LNCAP (cell line): ENCODE data around the gene OR2H2.

ENCODE experiments used
- TF ChIP-seq, protein P1 (sequence below): fragments of 450-650 bp; IDR thresholded peaks from 2 replicates; pipeline ENCODE4 v1.5.1; 2017; ENCODE audit warnings: mild to moderate bottlenecking

The OR2H2 gene

DNA sequence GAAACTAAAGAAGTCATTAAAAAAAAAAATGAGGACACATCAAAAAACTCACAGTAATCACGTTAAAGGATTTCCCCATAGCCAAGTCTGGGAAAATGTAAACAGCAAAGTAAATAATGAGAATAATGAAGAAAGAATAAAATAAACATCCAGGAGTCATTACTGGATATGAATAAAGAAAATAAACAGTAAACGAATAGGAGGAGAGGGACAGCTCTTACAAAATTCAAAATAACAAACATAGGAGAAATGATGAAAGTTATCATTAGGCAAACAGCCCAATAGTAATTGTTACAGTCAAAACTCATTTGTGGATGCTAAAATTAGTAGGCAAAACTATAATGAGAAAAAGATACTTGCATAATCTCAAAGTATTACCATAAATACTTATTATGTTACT lies 17.4 kb upstream of the OR2H2 start:
- TF ChIP-seq, protein P1, sequence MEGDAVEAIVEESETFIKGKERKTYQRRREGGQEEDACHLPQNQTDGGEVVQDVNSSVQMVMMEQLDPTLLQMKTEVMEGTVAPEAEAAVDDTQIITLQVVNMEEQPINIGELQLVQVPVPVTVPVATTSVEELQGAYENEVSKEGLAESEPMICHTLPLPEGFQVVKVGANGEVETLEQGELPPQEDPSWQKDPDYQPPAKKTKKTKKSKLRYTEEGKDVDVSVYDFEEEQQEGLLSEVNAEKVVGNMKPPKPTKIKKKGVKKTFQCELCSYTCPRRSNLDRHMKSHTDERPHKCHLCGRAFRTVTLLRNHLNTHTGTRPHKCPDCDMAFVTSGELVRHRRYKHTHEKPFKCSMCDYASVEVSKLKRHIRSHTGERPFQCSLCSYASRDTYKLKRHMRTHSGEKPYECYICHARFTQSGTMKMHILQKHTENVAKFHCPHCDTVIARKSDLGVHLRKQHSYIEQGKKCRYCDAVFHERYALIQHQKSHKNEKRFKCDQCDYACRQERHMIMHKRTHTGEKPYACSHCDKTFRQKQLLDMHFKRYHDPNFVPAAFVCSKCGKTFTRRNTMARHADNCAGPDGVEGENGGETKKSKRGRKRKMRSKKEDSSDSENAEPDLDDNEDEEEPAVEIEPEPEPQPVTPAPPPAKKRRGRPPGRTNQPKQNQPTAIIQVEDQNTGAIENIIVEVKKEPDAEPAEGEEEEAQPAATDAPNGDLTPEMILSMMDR = no peak

DNA sequence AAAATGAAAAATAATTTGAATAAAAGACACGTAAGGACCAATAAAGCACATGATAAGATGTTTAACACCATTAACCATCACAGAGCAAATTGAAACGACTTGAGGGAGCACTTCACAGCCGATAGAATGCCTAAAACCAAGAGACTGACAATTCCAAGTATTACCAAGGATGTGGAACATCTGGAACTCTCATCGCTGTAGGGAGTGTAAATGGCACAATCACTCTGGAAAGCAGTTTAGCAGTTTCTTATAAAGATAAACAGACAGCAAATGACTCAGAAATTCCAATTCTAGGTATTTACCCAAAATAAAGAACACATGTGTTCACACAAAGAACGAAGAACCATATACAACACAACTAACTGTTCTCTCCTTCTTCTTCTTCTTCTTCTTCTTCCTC lies 16.9 kb upstream of the OR2H2 start:
- TF ChIP-seq, protein P1 = no peak

DNA sequence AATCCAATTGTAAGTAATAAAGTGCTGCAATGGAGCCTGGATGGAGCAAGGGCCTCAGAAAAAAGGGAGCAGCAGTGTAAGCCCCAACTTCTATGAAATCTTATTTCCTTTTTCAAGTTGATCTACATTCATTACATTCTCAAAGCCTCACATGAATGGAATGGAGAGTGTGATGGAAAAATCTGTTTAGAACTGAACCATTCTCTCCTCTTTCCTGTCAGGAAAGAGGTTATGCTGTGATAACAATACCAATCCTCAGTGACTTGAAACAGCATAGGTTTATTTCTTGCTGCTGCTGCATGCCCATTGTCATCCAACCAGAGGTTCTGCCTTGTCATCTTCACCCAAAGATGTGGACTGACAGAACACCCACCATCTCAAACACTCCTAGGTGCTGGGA lies 8.9 kb upstream of the OR2H2 start:
- TF ChIP-seq, protein P1 = no peak

DNA sequence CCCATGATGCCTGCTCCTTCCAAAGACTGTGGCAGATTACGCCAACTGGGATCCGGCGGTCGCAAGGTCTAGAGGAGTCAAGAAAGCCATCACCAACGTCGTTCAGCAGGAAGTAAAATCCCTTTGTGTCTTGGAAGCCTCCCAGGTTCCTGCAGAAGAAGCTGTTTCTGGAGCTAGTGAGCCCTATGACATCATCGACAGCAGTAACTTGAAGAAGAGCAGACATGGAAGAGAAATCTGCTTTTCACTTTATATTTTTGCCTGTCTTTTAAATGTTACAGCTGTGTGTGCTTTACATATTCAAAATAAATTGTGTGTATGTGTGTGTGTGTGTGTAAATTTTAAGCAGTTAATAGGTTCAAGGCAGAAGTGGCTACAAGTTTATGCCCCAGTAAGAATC lies 7.4 kb upstream of the OR2H2 start:
- TF ChIP-seq, protein P1 = no peak

GRCh38 chr6:29589423-29590048 lies 4.6 kb downstream of the OR2H2 start:
- TF ChIP-seq, protein P1 = peak; percentile 91

DNA sequence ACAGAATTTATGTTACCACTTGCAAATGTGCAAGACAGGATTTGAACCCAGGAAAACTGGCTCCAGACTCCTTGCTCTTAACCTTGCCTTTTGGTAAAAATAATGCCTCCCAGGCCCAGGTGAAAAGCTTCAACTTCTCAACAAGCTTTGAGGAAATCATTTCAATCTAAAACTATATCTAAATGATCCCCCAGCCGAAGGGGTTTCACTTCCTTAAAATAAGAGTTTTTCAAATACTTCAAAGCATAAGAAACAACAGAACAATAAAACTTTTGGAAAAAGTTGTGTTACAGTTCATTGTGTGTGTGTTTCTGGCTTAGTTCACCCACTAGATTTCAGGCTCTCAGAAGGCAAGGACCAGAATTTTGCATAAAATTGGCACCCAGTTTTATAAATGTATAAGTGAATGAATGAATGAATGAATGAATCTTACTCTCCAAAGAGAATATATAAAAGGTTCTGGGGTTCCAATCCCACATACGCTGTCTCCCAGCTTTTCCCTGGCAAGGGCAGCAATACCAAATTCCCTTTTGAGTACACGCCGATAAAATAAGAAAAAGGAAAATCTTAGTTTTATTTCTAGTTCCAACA lies 5.4 kb downstream of the OR2H2 start:
- TF ChIP-seq, protein P1 = no peak

- TF ChIP-seq, protein P1 = no peak
Measured at GRCh38 chr6:29591677-29592076, 6.8 kb downstream of the OR2H2 start.
